Tibial nerve (tissue), 4 donors: ENCODE results near the gene GNAZ.

ENCODE experiments used
- CTCF ChIP-seq, 5 experiments: fragments of 200-600 bp in 3 of 5; fragments of 450-650 bp in 2 of 5; sonication (generic) in 3 of 5; IDR thresholded peaks; one replicate each; pipeline ENCODE4 v1.5.1; 2016 to 2019; ENCODE audit warnings: antibody characterized with exemption in 5 of 5, mild to moderate bottlenecking in 3 of 5, moderate library complexity in 2 of 5
- EP300 ChIP-seq, 2 donors: sonication (generic); formaldehyde crosslinking; IDR thresholded peaks; one replicate each; pipeline ENCODE4 v1.6.1; 2017; ENCODE audit warnings: antibody characterized with exemption in 2 of 2, mild to moderate bottlenecking in 1 of 2
- POLR2A ChIP-seq, 2 donors: fragments of 450-650 bp; IDR thresholded peaks; one replicate each; pipeline ENCODE4 v1.6.1; 2017; ENCODE audit warnings: antibody characterized with exemption in 2 of 2, mild to moderate bottlenecking in 2 of 2, moderate library complexity in 2 of 2

DNA sequence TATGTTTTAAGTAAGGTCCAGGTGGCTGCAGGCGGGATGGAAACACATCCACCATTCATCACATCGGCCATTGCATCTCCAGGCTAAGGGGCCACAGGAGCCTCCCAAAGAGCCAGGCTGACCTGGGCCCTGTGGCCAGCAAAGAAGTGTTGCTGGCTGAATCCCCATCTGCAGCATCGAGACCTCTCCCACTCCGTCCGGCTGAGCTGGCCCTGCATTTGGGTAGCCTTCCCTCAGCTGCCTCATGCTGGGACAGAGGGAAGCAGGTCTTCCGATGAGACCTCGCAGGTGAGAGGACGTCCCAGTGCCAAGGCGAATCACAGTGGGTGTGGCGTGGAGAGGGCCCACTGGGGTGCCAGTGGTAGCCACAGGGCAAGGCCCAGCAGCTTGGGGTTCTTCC lies 47.0 kb downstream of the GNAZ start:
- TF ChIP-seq CTCF (IDR thresholded peaks at IDR 0.05) (no peak), EP300 (IDR thresholded peaks at IDR 0.05) (no peak), POLR2A (IDR thresholded peaks at IDR 0.05) (no peak)
